ENCODE results near the gene CSNK1D.

The CSNK1D gene

DNA sequence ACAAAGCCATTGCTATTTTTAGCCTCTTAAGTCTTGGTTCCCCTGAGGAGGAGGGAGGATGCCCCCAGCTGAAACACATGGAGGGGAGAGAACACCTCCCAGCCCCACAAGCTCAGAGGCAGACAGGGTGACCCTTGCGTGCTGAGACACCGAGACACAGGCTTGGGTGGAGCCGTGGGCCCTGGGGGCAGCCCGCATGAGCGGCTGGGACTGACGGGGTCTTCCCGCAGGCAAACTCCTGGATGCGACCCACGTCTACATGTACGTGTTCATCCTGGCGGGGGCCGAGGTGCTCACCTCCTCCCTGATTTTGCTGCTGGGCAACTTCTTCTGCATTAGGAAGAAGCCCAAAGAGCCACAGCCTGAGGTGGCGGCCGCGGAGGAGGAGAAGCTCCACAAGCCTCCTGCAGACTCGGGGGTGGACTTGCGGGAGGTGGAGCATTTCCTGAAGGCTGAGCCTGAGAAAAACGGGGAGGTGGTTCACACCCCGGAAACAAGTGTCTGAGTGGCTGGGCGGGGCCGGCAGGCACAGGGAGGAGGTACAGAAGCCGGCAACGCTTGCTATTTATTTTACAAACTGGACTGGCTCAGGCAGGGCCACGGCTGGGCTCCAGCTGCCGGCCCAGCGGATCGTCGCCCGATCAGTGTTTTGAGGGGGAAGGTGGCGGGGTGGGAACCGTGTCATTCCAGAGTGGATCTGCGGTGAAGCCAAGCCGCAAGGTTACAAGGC, 34.9 kb downstream of the CSNK1D start:
- peak; percentile 77 for DNase-seq (ENCODE audit: low read depth)

- no peak for DNase-seq (ENCODE audit: low read depth)
Measured at GRCh38 chr17:82237746-82238471, 35.6 kb downstream of the CSNK1D start.

DNA sequence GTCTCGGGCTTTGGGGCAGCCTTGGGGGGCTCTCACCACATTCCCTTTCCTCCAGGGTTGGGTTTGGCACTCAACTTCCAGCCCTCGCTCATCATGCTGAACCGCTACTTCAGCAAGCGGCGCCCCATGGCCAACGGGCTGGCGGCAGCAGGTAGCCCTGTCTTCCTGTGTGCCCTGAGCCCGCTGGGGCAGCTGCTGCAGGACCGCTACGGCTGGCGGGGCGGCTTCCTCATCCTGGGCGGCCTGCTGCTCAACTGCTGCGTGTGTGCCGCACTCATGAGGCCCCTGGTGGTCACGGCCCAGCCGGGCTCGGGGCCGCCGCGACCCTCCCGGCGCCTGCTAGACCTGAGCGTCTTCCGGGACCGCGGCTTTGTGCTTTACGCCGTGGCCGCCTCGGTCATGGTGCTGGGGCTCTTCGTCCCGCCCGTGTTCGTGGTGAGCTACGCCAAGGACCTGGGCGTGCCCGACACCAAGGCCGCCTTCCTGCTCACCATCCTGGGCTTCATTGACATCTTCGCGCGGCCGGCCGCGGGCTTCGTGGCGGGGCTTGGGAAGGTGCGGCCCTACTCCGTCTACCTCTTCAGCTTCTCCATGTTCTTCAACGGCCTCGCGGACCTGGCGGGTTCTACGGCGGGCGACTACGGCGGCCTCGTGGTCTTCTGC, 36.3 kb downstream of the CSNK1D start:
- DNase-seq (ENCODE audit: low read depth) = no peak

DNA sequence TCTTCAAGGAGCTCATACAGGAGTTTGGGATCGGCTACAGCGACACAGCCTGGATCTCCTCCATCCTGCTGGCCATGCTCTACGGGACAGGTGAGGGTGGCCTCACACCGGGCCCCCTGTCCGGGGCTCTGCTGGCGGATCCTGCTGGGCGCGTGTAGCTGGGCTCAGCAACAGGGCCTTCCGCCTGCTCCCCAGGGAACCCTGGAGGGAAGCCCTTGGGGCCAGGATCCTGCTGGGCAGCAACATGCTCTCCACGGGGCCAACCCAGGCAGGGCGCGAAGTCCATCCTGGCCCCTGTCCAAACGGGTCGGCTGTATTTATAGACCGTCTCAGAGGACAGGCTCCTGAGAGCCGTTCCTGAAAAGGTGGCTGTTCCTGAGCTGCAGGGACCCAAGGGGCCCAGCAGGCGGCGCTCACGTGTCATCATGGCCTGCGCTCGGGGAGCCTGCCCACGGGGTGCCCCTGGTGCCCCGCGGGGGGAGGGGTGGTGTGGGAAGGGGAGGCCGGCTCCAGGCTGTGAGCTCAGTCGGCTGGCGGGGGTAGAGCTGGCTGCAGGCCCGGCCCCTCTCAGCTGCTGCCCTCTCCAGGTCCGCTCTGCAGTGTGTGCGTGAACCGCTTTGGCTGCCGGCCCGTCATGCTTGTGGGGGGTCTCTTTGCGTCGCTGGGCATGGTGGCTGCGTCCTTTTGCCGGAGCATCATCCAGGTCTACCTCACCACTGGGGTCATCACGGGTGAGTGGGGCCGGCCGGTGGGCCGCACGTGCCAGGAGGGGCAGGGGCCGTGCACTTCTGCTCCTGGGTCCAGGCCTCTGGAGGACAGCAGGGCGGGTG, 37.1 kb downstream of the CSNK1D start:
- no peak for DNase-seq (ENCODE audit: low read depth)

DNA sequence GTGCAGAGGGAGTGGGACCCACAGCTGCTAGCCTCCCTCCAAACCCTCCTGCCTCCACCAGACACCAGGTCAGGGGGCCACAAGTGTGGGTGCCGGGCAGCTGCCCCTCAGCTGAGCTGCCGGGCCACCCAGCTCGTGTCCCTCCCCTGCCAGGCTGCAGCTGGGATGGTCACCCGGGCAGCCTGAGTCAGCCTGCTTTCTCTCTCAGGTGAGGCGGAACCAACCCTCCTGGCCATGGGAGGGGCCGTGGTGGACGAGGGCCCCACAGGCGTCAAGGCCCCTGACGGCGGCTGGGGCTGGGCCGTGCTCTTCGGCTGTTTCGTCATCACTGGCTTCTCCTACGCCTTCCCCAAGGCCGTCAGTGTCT, 37.7 kb downstream of the CSNK1D start:
- no peak for DNase-seq (ENCODE audit: low read depth)

- DNase-seq (ENCODE audit: low read depth) = no peak
Measured at GRCh38 chr17:82235056-82235774, 38.3 kb downstream of the CSNK1D start.

GRCh38 chr17:82234211-82235055, 39.1 kb downstream of the CSNK1D start:
- no peak for DNase-seq (ENCODE audit: low read depth)

DNA sequence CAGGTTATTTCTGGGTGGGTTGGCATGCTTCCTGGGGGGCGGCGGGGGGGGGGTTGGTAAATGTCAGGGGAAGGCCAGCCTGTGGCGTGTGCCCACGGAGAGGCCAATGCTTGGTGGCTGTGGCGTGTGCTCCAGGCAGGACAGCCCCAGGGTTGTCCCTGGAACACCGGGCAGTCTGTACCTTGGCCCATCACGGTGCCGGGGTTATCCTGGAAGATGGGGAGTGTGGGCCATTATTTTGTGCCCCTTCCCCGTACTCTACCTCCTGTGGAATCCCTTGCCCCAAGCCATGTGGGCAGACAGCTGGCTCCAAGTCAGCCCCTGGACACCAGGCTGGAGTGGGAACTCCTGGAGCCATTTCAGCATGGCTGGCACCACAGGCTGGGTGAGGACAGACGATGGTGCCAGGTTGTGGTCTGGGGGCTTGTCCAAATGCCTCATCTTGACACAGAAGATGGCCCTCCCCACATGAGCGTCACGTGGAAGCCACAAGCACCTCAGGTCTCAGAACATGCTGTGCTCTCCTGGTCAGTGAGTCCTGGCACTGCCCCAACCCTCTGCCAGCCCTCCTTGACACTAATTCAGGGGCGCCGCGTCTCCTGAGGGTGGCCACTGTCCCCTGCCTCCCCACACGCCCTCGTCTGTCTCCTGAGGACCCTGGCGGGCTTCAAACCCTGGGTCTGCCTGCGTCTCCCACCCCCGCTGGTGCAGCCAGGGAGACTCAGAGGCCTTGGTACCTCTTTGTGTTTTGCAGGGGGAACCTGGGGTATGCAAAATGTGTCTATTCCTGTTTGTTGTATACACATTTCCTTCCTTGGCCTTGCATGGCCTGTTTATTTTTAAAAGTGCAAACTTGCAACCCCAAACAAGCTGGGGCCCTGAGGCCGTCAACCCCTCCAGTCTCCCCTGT, 40.4 kb downstream of the CSNK1D start:
- DNase-seq (ENCODE audit: low read depth) = no peak

- DNase-seq (ENCODE audit: low read depth) = no peak
Measured at GRCh38 chr17:82232322-82232820, 41.1 kb downstream of the CSNK1D start.

DNA sequence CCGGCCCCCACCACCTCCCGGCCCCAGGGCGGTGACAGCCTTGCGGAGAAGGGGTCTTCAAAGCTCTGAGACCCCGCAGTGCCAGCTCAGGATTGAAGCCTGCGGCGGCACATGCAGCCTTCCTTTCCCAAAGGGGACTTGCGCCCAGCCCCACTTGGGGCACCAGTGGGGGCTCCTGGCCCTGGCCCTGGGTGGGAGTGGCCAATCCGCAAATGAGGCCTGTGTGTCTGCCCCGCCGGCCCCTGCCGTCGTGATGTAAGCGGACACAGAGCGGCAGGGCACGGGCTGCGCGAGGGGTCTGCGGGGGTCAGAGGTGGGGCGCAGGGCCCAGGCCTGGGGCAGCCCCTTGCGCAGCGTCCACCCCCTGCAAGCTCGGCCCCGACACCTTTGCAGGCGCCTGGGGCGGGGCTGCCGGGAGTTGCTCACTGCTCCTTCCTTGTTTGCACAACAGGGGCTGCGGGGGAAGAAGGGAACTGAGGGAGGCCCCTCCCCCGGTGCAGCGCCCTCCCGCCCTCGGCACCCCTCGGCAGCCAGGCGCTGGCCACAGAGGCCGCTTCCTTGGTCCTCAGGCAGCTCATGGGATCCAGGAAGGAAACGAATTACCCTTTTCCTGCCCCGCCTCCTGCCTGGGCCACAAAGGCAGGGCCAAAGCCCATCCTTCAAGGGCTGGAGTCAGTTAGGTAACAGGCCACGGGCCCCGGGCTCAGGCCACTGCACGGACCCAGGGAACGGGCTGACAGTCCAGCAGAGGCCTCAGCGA, 41.8 kb downstream of the CSNK1D start:
- DNase-seq (ENCODE audit: low read depth) = peak; percentile 71

DNA sequence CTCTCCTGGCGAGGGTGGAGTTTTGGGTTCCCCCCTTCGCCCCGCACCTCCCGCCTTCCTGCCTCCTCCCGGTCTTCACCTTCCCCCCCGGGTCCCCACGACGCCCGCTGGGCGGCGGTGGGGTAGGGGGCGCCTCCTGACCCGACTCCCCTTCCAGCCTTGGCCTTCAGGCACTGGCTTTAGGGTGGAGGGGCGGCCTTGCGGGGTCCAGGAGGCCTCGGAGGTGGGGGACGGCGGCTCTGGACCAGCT, 42.3 kb downstream of the CSNK1D start:
- DNase-seq (ENCODE audit: low read depth) = no peak

DNA sequence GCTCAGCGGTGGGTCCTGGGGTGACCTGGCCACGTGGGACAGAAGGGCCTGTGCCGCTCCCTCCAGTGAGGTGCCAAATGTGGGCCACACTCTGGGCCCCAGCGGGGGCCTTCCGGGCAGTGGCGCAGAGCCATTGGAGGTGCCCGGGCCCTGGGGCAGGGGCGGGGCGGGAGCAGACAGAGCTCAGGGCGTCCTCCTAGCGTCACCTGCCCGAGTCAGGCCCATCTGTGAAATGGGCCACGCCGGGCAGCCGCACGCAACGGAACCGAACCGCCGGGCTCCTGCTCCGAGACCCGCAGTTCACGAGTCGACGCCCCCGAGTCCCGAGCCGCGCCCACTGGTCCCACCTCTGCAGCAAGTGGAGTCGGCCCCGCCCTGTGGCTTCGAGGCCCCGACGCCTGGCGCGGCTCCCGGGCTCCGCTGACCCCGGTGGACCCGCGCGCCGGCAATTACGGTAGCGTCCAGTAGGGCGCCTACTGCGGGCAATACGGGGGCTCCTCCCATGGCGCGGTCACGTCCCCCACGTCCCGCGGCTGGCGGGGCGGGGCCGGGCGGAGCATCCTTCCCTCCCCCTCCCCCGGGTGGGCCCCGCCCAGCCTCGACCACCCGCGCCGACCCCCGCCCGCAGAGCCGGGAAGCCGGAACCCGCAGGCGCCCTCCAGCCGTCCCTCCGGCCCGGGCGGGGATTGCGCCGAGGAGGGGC, 42.7 kb downstream of the CSNK1D start:
- DNase-seq (ENCODE audit: low read depth) = peak; percentile 88

DNA sequence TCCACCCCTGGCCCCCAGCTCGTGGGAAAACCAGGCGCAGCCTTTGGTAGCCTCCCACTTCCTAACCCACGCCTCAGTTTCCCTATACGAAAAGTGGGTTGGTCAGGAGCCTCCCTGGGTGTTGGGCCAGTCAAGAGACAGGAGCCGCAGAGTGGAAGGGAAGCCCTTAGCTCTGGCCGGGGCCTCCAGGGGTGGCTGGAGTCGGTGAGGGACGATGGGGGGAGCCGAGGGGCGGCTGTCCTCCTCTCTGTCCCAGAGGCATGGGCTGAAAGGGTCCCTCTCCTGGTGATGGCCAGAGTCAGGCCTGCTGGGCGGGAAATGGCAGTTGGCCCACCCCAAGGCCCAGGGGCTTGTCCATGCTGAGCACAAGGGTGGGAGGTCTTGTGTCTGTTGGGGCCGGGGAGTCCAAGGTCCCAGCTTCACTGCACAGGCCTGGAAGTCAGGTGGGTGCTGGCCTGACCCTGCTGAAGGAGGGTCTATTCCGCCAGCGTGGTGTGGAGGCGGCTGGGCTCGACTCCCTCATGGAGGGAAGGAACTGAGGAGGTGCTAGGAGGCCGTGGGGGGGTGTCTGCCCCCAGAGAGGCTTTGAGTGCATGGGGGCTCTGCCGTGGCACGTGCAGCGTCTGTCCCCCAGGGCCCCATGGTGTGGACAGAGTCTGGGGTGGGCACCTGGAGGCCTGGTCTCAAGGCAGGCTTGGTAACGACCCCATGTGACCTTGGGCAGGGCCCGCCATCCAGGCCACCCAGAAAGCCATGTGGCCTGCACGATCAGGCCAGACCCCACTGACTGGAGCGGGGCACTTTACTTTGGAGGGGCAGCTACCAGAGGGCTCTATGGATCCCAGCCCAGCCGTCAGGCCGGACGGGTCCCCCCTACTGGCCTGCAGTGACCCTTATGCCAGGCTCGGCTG, 43.5 kb downstream of the CSNK1D start:
- no peak for DNase-seq (ENCODE audit: low read depth)

- peak; percentile 84 for DNase-seq (ENCODE audit: low read depth)
Measured at GRCh38 chr17:82228842-82229697, 44.4 kb downstream of the CSNK1D start, which contains the start of gene SLC16A3. Gene SLC16A3 (plus strand): TSS chr17:82229042. CDS start chr17:82236009, 6,967 bp downstream.

- no peak for DNase-seq (ENCODE audit: low read depth)
Measured at GRCh38 chr17:82228278-82228841, 45.1 kb downstream of the CSNK1D start.

All from fibroblast of gingiva (primary cell).